ENCODE measurements around the gene LRP11.
"Not testable (repeated sequence)": the region's sequence is repeated elsewhere in the genome, so short reads cannot be mapped to it uniquely, and the experiment has no call there.

Gene LRP11

GRCh38 chr6:149863698-149864577, at the start of gene LRP11:
TSS of gene LRP11 (minus strand) at chr6:149864359. CDS start at chr6:149864020, 339 bp downstream.
- DNase-seq (ENCODE audit: low read depth), result peak; percentile 25

GRCh38 chr6:149913540-149914240, 49.5 kb upstream of the LRP11 start:
- no peak for DNase-seq (ENCODE audit: low read depth)

GRCh38 chr6:149913085-149913484, 48.9 kb upstream of the LRP11 start:
- DNase-seq (ENCODE audit: low read depth), result no peak

GRCh38 chr6:149912680-149913079, 48.5 kb upstream of the LRP11 start:
- not testable (repeated sequence) for DNase-seq (ENCODE audit: low read depth)

- DNase-seq (ENCODE audit: low read depth), result no peak
Measured at GRCh38 chr6:149910721-149911151, 46.6 kb upstream of the LRP11 start.

GRCh38 chr6:149909701-149910470, 45.7 kb upstream of the LRP11 start:
- no peak for DNase-seq (ENCODE audit: low read depth)

GRCh38 chr6:149908480-149908879, 44.3 kb upstream of the LRP11 start:
- not testable (repeated sequence) for DNase-seq (ENCODE audit: low read depth)

- DNase-seq (ENCODE audit: low read depth), result no peak
Measured at GRCh38 chr6:149907317-149907716, 43.2 kb upstream of the LRP11 start.

- DNase-seq (ENCODE audit: low read depth), result no peak
Measured at GRCh38 chr6:149906405-149906804, 42.2 kb upstream of the LRP11 start.

- no peak for DNase-seq (ENCODE audit: low read depth)
Measured at GRCh38 chr6:149905911-149906371, 41.8 kb upstream of the LRP11 start.

GRCh38 chr6:149905371-149905910, 41.3 kb upstream of the LRP11 start:
- DNase-seq (ENCODE audit: low read depth), result no peak

GRCh38 chr6:149904661-149905370, 40.7 kb upstream of the LRP11 start:
- DNase-seq (ENCODE audit: low read depth), result no peak

- no peak for DNase-seq (ENCODE audit: low read depth)
Measured at GRCh38 chr6:149903938-149904611, 39.9 kb upstream of the LRP11 start.

- no peak for DNase-seq (ENCODE audit: low read depth)
Measured at GRCh38 chr6:149901444-149902140, 37.4 kb upstream of the LRP11 start.

GRCh38 chr6:149900620-149901443, 36.7 kb upstream of the LRP11 start:
- DNase-seq (ENCODE audit: low read depth), result no peak

GRCh38 chr6:149899926-149900619, 35.9 kb upstream of the LRP11 start:
- DNase-seq (ENCODE audit: low read depth), result no peak

- no peak for DNase-seq (ENCODE audit: low read depth)
Measured at GRCh38 chr6:149899486-149899885, 35.3 kb upstream of the LRP11 start.

GRCh38 chr6:149898966-149899365, 34.8 kb upstream of the LRP11 start:
- no peak for DNase-seq (ENCODE audit: low read depth)
